Neuronal stem cell (in vitro differentiated cells): ENCODE data around the gene ZNF101.

Experiments
- DNase-seq: peaks from one replicate; pipeline ENCODE4 v3.0.0-alpha.2; 2013; ENCODE audit warnings: low spot score
- H2AFZ ChIP-seq: one replicate; pipeline ENCODE4 v1.6.1; 2013; ENCODE audit warnings: mild to moderate bottlenecking, low read length, inconsistent platforms
- H2AK5ac ChIP-seq: 2 replicates; pipeline ENCODE4 v1.6.1; 2013; ENCODE audit warnings: low read depth, mild to moderate bottlenecking, inconsistent platforms, low read length, moderate library complexity, mixed read lengths
- H2BK120ac ChIP-seq: 2 replicates; pipeline ENCODE4 v1.6.1; 2013; ENCODE audit warnings: low read depth, mild to moderate bottlenecking, inconsistent platforms, low read length, moderate library complexity, mixed read lengths
- H2BK12ac ChIP-seq: one replicate; pipeline ENCODE4 v1.6.1; 2013; ENCODE audit warnings: low read length, inconsistent platforms
- H2BK15ac ChIP-seq: 2 replicates; pipeline ENCODE4 v1.6.1; 2013; ENCODE audit warnings: mild to moderate bottlenecking, low read length, inconsistent platforms, mixed read lengths
- H2BK5ac ChIP-seq: one replicate; pipeline ENCODE4 v1.6.1; 2013; ENCODE audit warnings: inconsistent platforms, mild to moderate bottlenecking, low read length, moderate library complexity
- H3K14ac ChIP-seq: one replicate; pipeline ENCODE4 v1.6.1; 2013; ENCODE audit warnings: low read length, inconsistent platforms
- H3K18ac ChIP-seq: 2 replicates; pipeline ENCODE4 v1.6.1; 2013; ENCODE audit warnings: low read length, inconsistent platforms
- H3K23ac ChIP-seq: 2 replicates; pipeline ENCODE4 v1.6.1; 2013; ENCODE audit warnings: low read depth, mild to moderate bottlenecking, mixed read lengths, low read length, inconsistent platforms; ENCODE audit not compliant: poor library complexity
- H3K27ac ChIP-seq: replicated peaks from 3 replicates; pipeline ENCODE4 v1.5.1; 2013; ENCODE audit warnings: low read length, inconsistent platforms
- H3K27me3 ChIP-seq, 3 experiments: 2 replicates each; pipeline ENCODE4 v1.6.1; 2013; ENCODE audit warnings: low read length in 3 of 3, mild to moderate bottlenecking in 2 of 3, inconsistent platforms in 1 of 3, low read depth in 1 of 3, mixed read lengths in 1 of 3, moderate library complexity in 1 of 3; ENCODE audit not compliant: control insufficient read depth in 3 of 3, insufficient read depth in 3 of 3
- H3K36me3 ChIP-seq, 2 donors: replicated peaks in 1 of 2; 2 replicates each; pipeline ENCODE4 v1.6.1; 2013; ENCODE audit warnings: low read length in 2 of 2; ENCODE audit not compliant: control insufficient read depth in 2 of 2, insufficient read depth in 2 of 2
- H3K4ac ChIP-seq: 2 replicates; pipeline ENCODE4 v1.6.1; 2013; ENCODE audit warnings: inconsistent platforms, mild to moderate bottlenecking, low read length, moderate library complexity
- H3K4me1 ChIP-seq, 2 donors: 1 replicate in 1 of 2; 2 replicates in 1 of 2; pipeline ENCODE4 v1.6.1; 2013; ENCODE audit warnings: low read length in 2 of 2, low read depth in 1 of 2; ENCODE audit not compliant: control insufficient read depth in 2 of 2, insufficient read depth in 1 of 2
- H3K4me2 ChIP-seq: one replicate; pipeline ENCODE4 v1.6.1; 2013; ENCODE audit warnings: mild to moderate bottlenecking, low read length, inconsistent platforms; ENCODE audit not compliant: insufficient read depth, poor library complexity, severe bottlenecking
- H3K4me3 ChIP-seq, 2 donors: 2 replicates each; pipeline ENCODE4 v1.5.1; 2013; ENCODE audit warnings: low read length in 2 of 2, mild to moderate bottlenecking in 2 of 2, inconsistent platforms in 1 of 2, moderate library complexity in 1 of 2
- H3K79me1 ChIP-seq: one replicate; pipeline ENCODE4 v1.6.1; 2013; ENCODE audit warnings: low read depth, mild to moderate bottlenecking, inconsistent platforms, low read length, moderate library complexity
- H3K9ac ChIP-seq: one replicate; pipeline ENCODE4 v1.6.1; 2013; ENCODE audit warnings: mild to moderate bottlenecking, low read depth, low read length, inconsistent platforms; ENCODE audit not compliant: poor library complexity
- H3K9me3 ChIP-seq, 2 donors: replicated peaks in 1 of 2; 2 replicates each; pipeline versions ENCODE3 to v1.6.1; 2013; ENCODE audit warnings: low read length in 2 of 2, mild to moderate bottlenecking in 2 of 2, inconsistent platforms in 1 of 2, low read depth in 1 of 2, mixed read lengths in 1 of 2, moderate library complexity in 1 of 2; ENCODE audit not compliant: control insufficient read depth in 2 of 2, insufficient read depth in 1 of 2
- H4K8ac ChIP-seq: one replicate; pipeline ENCODE4 v1.6.1; 2013; ENCODE audit warnings: low read depth, mild to moderate bottlenecking, inconsistent platforms, low read length, moderate library complexity
- H4K91ac ChIP-seq: one replicate; pipeline ENCODE4 v1.6.1; 2013; ENCODE audit warnings: low read length, low read depth, mild to moderate bottlenecking, inconsistent platforms; ENCODE audit not compliant: poor library complexity
- WGBS, 2 donors: extraction: QIAGEN DNeasy Blood & Tissue Kit; methylation state at CpG; one replicate each; pipeline ENCODE4 v1.1.7; 2013; ENCODE audit warnings: missing lambda C conversion rate in 2 of 2, mixed read lengths in 1 of 2; ENCODE audit not compliant: insufficient read length in 2 of 2, insufficient replicate concordance in 1 of 2; ENCODE audit errors: extremely low coverage in 2 of 2; 5-methylcytosine and 5-hydroxymethylcytosine counted together

Gene ZNF101

GRCh38 chr19:19704836-19705235 lies 36.2 kb downstream of the ZNF101 start:
- Histone ChIP-seq H4K8ac (no peak overlapping the region), H3K4me1 (no peaks in the 10 kb centered on the region), H3K9ac (no peak overlapping the region), H3K18ac (no peak overlapping the region), H3K36me3 (peaks cover 10 to 23% of the 10 kb centered on the region in 2 donors), H3K79me1 (no peaks in the 10 kb centered on the region), H4K91ac (no peak overlapping the region), H2AK5ac (no peak overlapping the region), H2BK5ac (no peak overlapping the region), H3K4me2 (no peak overlapping the region), H3K14ac (no peak overlapping the region), H3K27me3 (no peaks in the 10 kb centered on the region), H2AFZ (no peak overlapping the region), H2BK120ac (no peak overlapping the region), H3K4ac (no peak overlapping the region), H3K4me3 (no peak overlapping the region), H3K23ac (no peak overlapping the region), H3K27ac (no peak overlapping the region), H2BK12ac (no peak overlapping the region), H2BK15ac (no peak overlapping the region), H3K9me3 (peaks cover 35 to 53% of the 10 kb centered on the region in 2 donors)
- no peak for DNase-seq
- no CpG with 5 or more reads among the region's 6 CpGs for WGBS, 2 donors

- Histone ChIP-seq H2BK120ac (no peak overlapping the region), H3K27ac (no peak overlapping the region), H3K18ac (no peak overlapping the region), H3K79me1 (no peaks in the 10 kb centered on the region), H2AK5ac (no peak overlapping the region), H2BK5ac (no peak overlapping the region), H3K9me3 (peaks cover 59 to 96% of the 10 kb centered on the region in 2 donors), H3K27me3 (no peaks in the 10 kb centered on the region), H2AFZ (no peak overlapping the region), H3K9ac (no peak overlapping the region), H4K91ac (no peak overlapping the region), H2BK12ac (no peak overlapping the region), H2BK15ac (no peak overlapping the region), H3K14ac (no peak overlapping the region), H3K4me2 (no peak overlapping the region), H3K4me3 (no peak overlapping the region), H3K4ac (no peak overlapping the region), H3K4me1 (no peaks in the 10 kb centered on the region), H4K8ac (no peak overlapping the region), H3K23ac (no peak overlapping the region), H3K36me3 (peaks cover 38 to 76% of the 10 kb centered on the region in 2 donors)
- DNase-seq: no peak
- no CpG with 5 or more reads among the region's 2 CpGs for WGBS, 2 donors
Measured at GRCh38 chr19:19710506-19710905, 41.9 kb downstream of the ZNF101 start.

DNA sequence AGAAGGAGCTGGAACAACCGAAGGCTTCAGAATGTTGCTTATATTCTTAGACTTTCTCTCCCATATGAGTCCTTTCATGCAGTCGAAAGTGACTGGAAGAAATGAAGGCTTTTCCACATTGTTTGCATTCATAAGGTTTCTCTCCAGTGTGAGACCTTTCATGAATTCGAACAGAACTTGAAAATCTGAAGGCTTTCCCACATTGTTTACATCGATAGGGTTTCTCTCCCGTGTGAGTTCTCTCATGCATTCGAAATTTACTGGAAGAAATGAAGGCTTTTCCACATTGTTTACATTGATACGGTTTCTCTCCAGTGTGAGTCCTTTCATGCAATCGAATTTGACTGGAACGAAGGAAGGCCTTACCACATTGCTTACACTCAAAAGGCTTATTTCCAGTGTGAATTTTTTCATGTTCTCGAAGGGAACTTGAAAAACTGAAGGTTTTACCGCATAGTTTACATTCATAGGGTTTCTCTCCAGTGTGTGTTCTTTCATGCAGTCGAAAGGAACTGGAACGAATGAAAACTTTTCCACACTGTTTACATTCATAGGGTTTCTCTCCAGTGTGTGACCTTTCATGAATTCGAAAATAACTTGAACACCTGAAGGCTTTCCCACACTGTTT lies 42.8 kb downstream of the ZNF101 start:
- no peaks in the 10 kb centered on the region for H3K27me3 ChIP-seq
- H3K4me1 ChIP-seq: no peaks in the 10 kb centered on the region
- no peak overlapping the region for H3K18ac ChIP-seq
- H2BK12ac ChIP-seq: no peak overlapping the region
- H3K4me2 ChIP-seq: no peak overlapping the region
- H3K4ac ChIP-seq: no peak overlapping the region
- H3K79me1 ChIP-seq: peaks cover 2% of the 10 kb centered on the region
- no peak overlapping the region for H3K23ac ChIP-seq
- no peak overlapping the region for H2BK120ac ChIP-seq
- H3K4me3 ChIP-seq: no peak overlapping the region
- H3K9me3 ChIP-seq: peaks cover 60 to 97% of the 10 kb centered on the region in 2 donors
- H3K14ac ChIP-seq: no peak overlapping the region
- no peak overlapping the region for H2BK5ac ChIP-seq
- WGBS, 2 donors: no CpG with 5 or more reads among the region's 14 CpGs
- no peak overlapping the region for H3K27ac ChIP-seq
- no peak overlapping the region for H4K91ac ChIP-seq
- peaks cover 40 to 82% of the 10 kb centered on the region in 2 donors for H3K36me3 ChIP-seq
- no peak overlapping the region for H2AFZ ChIP-seq
- no peak overlapping the region for H3K9ac ChIP-seq
- H2BK15ac ChIP-seq: no peak overlapping the region
- DNase-seq: no peak
- no peak overlapping the region for H4K8ac ChIP-seq
- no peak overlapping the region for H2AK5ac ChIP-seq

DNA sequence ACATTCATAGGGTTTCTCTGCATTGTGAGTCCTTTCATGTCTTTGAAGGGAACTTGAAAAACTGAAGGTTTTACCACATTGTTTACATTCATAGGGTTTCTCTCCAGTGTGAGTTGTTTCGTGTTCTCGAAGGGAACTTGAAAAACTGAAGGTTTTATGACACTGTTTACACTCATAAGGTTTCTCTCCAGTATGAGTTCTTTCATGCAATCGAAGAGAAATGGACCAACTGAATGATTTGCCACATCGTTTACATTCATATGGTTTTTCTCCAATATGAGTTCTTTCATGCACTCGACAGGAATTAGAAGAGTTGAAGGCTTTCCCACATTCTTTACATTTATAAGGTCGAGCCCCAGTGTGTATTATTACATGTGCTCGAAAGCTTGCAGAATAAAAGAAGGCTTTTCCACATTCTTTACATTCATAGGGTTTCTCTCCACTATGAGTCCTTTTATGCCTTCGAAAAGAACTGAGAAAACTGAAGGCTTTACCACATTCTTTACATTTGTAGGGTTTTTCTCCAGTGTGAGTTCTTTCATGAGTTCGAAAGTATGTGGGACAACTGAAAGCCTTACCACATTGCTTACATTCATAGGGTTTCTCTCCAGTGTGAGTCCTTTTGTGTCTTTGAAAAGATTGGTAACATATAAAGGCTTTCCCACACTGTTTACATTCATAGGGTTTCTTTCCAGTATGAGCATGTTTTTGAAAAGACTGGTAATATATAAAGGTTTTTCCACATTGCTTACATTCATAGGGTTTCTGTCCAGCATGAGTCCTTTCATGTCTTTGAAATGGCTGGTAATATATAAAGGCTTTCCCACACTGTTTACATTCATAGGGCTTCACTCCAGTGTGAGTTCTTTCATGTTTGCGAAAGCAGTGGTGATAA lies 43.5 kb downstream of the ZNF101 start:
- Histone ChIP-seq H3K79me1 (peaks cover 2% of the 10 kb centered on the region), H2BK12ac (no peak overlapping the region), H3K4ac (no peak overlapping the region), H3K9me3 (peaks cover 59 to 98% of the 10 kb centered on the region in 2 donors), H2BK120ac (no peak overlapping the region), H4K8ac (no peak overlapping the region), H2BK5ac (no peak overlapping the region), H2AFZ (no peak overlapping the region), H2BK15ac (no peak overlapping the region), H3K27ac (no peak overlapping the region), H2AK5ac (no peak overlapping the region), H3K4me3 (no peak overlapping the region), H4K91ac (no peak overlapping the region), H3K4me1 (no peaks in the 10 kb centered on the region), H3K9ac (no peak overlapping the region), H3K18ac (no peak overlapping the region), H3K23ac (no peak overlapping the region), H3K27me3 (no peaks in the 10 kb centered on the region), H3K36me3 (peaks cover 42 to 88% of the 10 kb centered on the region in 2 donors), H3K4me2 (no peak overlapping the region), H3K14ac (no peak overlapping the region)
- no CpG with 5 or more reads among the region's 10 CpGs for WGBS, 2 donors
- DNase-seq: no peak
